Measurements from ENCODE around the gene SUCNR1.
"Not testable (repeated sequence)": the region's sequence is repeated elsewhere in the genome, so short reads cannot be mapped to it uniquely, and the experiment has no call there.

The SUCNR1 gene

GRCh38 chr3:151900884-151901643 lies 27.6 kb downstream of the SUCNR1 start:
- no peak for DNase-seq

- no peak for DNase-seq
Observed at GRCh38 chr3:151901644-151902285, 28.3 kb downstream of the SUCNR1 start.

- DNase-seq, result no peak
Observed at GRCh38 chr3:151903501-151903991, 30.1 kb downstream of the SUCNR1 start.

- DNase-seq, result no peak
Observed at GRCh38 chr3:151905647-151906046, 32.2 kb downstream of the SUCNR1 start.

- DNase-seq, result no peak
Observed at GRCh38 chr3:151906751-151907150, 33.3 kb downstream of the SUCNR1 start.

GRCh38 chr3:151908399-151908798 lies 35.0 kb downstream of the SUCNR1 start:
- no peak for DNase-seq

- no peak for DNase-seq
Observed at GRCh38 chr3:151909681-151910405, 36.4 kb downstream of the SUCNR1 start.

GRCh38 chr3:151911462-151911861 lies 38.0 kb downstream of the SUCNR1 start:
- DNase-seq, result no peak

GRCh38 chr3:151912028-151912427 lies 38.6 kb downstream of the SUCNR1 start:
- no peak for DNase-seq

- no peak for DNase-seq
Observed at GRCh38 chr3:151916781-151917180, 43.3 kb downstream of the SUCNR1 start.

- no peak for DNase-seq
Observed at GRCh38 chr3:151918253-151919029, 45.0 kb downstream of the SUCNR1 start.

GRCh38 chr3:151919030-151919328 lies 45.5 kb downstream of the SUCNR1 start:
- no peak for DNase-seq

- DNase-seq, result no peak
Observed at GRCh38 chr3:151919446-151919845, 46.0 kb downstream of the SUCNR1 start.

GRCh38 chr3:151923901-151924300 lies 50.5 kb downstream of the SUCNR1 start:
- DNase-seq, result no peak

GRCh38 chr3:151924753-151925152 lies 51.3 kb downstream of the SUCNR1 start:
- no peak for DNase-seq

GRCh38 chr3:151925419-151925818 lies 52.0 kb downstream of the SUCNR1 start:
- no peak for DNase-seq

- no peak for DNase-seq
Observed at GRCh38 chr3:151925876-151926275, 52.4 kb downstream of the SUCNR1 start.

- no peak for DNase-seq
Observed at GRCh38 chr3:151926956-151927355, 53.5 kb downstream of the SUCNR1 start.

GRCh38 chr3:151927915-151928525 lies 54.6 kb downstream of the SUCNR1 start:
- not testable (repeated sequence) for DNase-seq

- no peak for DNase-seq
Observed at GRCh38 chr3:151931171-151931570, 57.7 kb downstream of the SUCNR1 start.

- no peak for DNase-seq
Observed at GRCh38 chr3:151933234-151933853, 59.9 kb downstream of the SUCNR1 start.
